ENCODE results near the gene BAIAP2.

BAIAP2 gene

DNA sequence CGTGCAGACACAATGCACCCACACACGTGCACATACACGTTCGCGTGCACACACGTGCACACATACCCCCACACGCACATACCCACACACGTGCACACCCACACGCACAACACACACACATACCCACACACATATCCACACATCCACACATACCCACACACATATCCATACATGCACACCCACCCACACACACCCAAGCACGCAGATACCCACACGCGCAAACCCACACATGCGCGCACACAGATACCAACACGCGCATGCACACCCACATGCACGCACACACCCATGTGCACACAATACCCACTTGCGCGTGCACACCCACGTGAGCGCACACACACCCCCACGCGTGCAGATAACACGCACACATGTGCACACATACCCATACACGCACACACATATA is 103.5 kb downstream of the BAIAP2 start:
- in situ Hi-C loops (cut with HindIII; ENCODE audit: low sequenced_read_pairs): no loop called here
- no peak for TF ChIP-seq CTCF (IDR thresholded peaks at IDR 0.05; ENCODE audit: low read depth, low read length, missing control alignments)
- DNase-seq (ENCODE audit: low read depth): no peak
- H3K4me3 ChIP-seq (ENCODE audit: low read depth, low read length): no peak overlapping the region

DNA sequence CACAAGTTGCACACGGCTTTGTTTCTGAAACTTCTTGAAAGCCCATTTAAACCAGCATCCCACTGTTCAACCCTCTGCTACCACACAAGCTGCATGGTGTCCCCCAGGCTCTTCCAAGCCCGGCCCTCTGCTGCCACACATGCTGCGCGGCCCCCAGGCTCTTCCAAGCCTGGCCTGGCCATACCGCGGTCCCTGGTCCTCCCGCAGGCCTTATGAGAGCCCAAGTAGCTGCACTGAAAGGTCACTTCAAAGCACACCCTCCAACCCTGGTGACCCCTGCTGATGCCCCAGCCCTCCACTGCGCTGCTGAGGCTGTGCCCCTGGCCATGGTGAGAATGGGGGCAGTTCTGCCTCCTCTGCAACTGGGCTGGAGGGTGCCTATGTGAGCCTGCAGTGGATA is 104.5 kb downstream of the BAIAP2 start:
- TF ChIP-seq CTCF (IDR thresholded peaks at IDR 0.05; ENCODE audit: low read depth, low read length, missing control alignments): no peak
- no peak overlapping the region for H3K4me3 ChIP-seq (ENCODE audit: low read depth, low read length)
- in situ Hi-C loops (cut with HindIII; ENCODE audit: low sequenced_read_pairs): no loop called here
- DNase-seq (ENCODE audit: low read depth): no peak

DNA sequence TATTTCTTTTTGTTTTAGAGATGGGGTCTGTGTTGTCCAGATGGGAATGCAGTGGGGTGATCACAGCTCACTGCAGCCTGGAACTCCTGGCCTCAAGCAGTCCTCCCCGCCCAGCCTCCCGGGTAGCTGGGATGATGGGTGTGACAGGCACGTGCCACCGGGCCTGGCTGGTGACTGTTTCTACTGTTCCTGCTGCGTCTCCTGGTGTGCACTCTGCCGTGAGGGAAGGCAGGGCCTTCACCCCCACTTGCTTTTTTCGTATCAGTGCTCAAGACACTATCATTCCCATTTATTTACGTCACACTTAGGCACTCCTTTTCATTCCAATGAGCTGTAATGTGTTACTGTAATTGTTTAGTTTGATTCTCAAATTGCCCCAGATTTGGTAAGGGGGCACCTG is 105.1 kb downstream of the BAIAP2 start:
- in situ Hi-C loops (cut with HindIII; ENCODE audit: low sequenced_read_pairs): loop anchor here (5.0 kb wide), 1 partner anchor 47 kb away; no protein-coding TSS in a partner anchor
- no peak overlapping the region for H3K4me3 ChIP-seq (ENCODE audit: low read depth, low read length)
- no peak for DNase-seq (ENCODE audit: low read depth)
- no peak for TF ChIP-seq CTCF (IDR thresholded peaks at IDR 0.05; ENCODE audit: low read depth, low read length, missing control alignments)

GRCh38 chr17:81140695-81141094 is 105.7 kb downstream of the BAIAP2 start:
- DNase-seq (ENCODE audit: low read depth): no peak
- in situ Hi-C loops (cut with HindIII; ENCODE audit: low sequenced_read_pairs): loop anchor here (5.0 kb wide), 1 partner anchor 47 kb away; no protein-coding TSS in a partner anchor
- H3K4me3 ChIP-seq (ENCODE audit: low read depth, low read length): no peak overlapping the region
- no peak for TF ChIP-seq CTCF (IDR thresholded peaks at IDR 0.05; ENCODE audit: low read depth, low read length, missing control alignments)

- no peak overlapping the region for H3K4me3 ChIP-seq (ENCODE audit: low read depth, low read length)
- peak; percentile 33 for DNase-seq (ENCODE audit: low read depth)
- peak; percentile 69 for TF ChIP-seq CTCF (IDR thresholded peaks at IDR 0.05; ENCODE audit: low read depth, low read length, missing control alignments)
- in situ Hi-C loops (cut with HindIII; ENCODE audit: low sequenced_read_pairs): loop anchor here (5.0 kb wide), 1 partner anchor 45 kb away; no protein-coding TSS in a partner anchor
These were observed 107.6 kb downstream of the BAIAP2 start for GRCh38 chr17:81142301-81143199.

GRCh38 chr17:81143200-81143527 is 108.2 kb downstream of the BAIAP2 start:
- no peak for DNase-seq (ENCODE audit: low read depth)
- in situ Hi-C loops (cut with HindIII; ENCODE audit: low sequenced_read_pairs): loop anchor here (5.0 kb wide), 1 partner anchor 44 kb away; no protein-coding TSS in a partner anchor
- no peak overlapping the region for H3K4me3 ChIP-seq (ENCODE audit: low read depth, low read length)
- TF ChIP-seq CTCF (IDR thresholded peaks at IDR 0.05; ENCODE audit: low read depth, low read length, missing control alignments): no peak

All from astrocyte of the cerebellum (primary cell).